Thyroid gland (tissue), 4 donors: ENCODE results near the gene ZNF423.

ENCODE experiments used
- POLR2A ChIP-seq, 2 donors: fragments of 450-650 bp; IDR thresholded peaks; one replicate each; pipeline ENCODE4 v1.6.1; 2017; ENCODE audit warnings: antibody characterized with exemption in 2 of 2, mild to moderate bottlenecking in 2 of 2, moderate library complexity in 1 of 2
- TF ChIP-seq, protein P1 (sequence below), 6 experiments: fragments of 200-600 bp in 3 of 6; fragments of 450-650 bp in 3 of 6; sonication (generic) in 3 of 6; IDR thresholded peaks; one replicate each; pipeline ENCODE4 v1.5.1; 2016 to 2019; ENCODE audit warnings: antibody characterized with exemption in 6 of 6, mild to moderate bottlenecking in 2 of 6, inconsistent platforms in 1 of 6, moderate library complexity in 1 of 6

DNA sequence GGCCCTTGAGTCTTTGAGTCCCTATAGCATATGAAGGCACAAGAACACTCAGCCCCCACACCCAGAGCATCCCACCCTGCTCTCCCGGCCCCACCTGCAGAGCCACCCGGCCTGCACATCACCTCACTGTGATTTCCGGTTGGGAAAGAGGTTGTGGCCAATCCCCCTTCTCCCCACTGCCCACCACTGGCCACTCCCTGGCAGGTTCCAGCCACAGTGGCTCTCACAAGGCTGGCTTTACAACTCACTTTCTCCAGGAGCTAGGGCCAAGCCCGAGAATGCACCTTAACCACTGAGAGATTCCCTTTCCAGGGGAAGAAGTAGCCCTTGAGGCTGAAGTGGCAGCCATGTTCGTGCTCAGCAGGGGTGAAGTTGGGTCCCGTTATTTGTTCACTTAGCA is 358.4 kb downstream of the ZNF423 start:
- TF ChIP-seq, protein P1, sequence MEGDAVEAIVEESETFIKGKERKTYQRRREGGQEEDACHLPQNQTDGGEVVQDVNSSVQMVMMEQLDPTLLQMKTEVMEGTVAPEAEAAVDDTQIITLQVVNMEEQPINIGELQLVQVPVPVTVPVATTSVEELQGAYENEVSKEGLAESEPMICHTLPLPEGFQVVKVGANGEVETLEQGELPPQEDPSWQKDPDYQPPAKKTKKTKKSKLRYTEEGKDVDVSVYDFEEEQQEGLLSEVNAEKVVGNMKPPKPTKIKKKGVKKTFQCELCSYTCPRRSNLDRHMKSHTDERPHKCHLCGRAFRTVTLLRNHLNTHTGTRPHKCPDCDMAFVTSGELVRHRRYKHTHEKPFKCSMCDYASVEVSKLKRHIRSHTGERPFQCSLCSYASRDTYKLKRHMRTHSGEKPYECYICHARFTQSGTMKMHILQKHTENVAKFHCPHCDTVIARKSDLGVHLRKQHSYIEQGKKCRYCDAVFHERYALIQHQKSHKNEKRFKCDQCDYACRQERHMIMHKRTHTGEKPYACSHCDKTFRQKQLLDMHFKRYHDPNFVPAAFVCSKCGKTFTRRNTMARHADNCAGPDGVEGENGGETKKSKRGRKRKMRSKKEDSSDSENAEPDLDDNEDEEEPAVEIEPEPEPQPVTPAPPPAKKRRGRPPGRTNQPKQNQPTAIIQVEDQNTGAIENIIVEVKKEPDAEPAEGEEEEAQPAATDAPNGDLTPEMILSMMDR (IDR thresholded peaks at IDR 0.05) = no peak
- TF ChIP-seq POLR2A (IDR thresholded peaks at IDR 0.05) = no peak
